GM12892 (cell line): ENCODE data around the gene LCE6A.

Experiments used
- POLR2A ChIP-seq: IDR thresholded peaks from 2 replicates; pipeline ENCODE4 v1.6.1; 2011; ENCODE audit warnings: low read depth, low read length, control low read depth
- POLR2AphosphoS5 ChIP-seq: IDR thresholded peaks from 2 replicates; pipeline ENCODE4 v1.6.1; 2011; ENCODE audit warnings: low read depth, low read length, control low read depth
- TAF1 ChIP-seq: IDR thresholded peaks from 2 replicates; pipeline ENCODE4 v1.6.1; 2011; ENCODE audit warnings: low read depth, mild to moderate bottlenecking, control low read depth, low read length, borderline replicate concordance

DNA sequence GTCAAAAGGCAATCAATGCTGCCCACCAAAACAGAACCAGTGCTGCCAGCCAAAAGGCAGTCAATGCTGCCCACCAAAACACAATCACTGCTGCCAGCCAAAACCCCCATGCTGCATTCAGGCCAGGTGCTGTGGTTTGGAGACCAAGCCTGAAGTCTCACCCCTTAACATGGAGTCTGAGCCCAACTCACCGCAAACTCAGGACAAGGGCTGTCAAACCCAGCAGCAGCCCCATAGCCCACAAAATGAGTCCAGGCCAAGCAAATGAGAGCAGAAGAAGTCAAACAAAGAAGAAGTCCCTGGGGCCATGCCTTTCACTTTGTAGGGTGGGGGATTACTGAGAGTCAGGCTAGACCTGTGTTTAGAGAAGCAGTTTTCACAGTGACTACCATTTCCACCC, 41.9 kb downstream of the LCE6A start:
- no peak for TF ChIP-seq POLR2AphosphoS5
- no peak for TF ChIP-seq POLR2A
- TF ChIP-seq TAF1, result no peak
